GM18517 (cell line): ENCODE measurements around the gene SLC26A8.
A peak's percentile ranks its signal among the peaks of the same experiment; 100 is the strongest.
"Not testable (repeated sequence)": the region's sequence is repeated elsewhere in the genome, so short reads cannot be mapped to it uniquely, and the experiment has no call there.

ENCODE experiments used
- ATAC-seq: cut with Tn5 transposase; IDR thresholded peaks from one replicate; pipeline ENCODE4 v1.9.1; 2021; ENCODE audit warnings: mild to moderate bottlenecking, moderate library complexity; ENCODE audit not compliant: unreplicated experiment

Gene SLC26A8

DNA sequence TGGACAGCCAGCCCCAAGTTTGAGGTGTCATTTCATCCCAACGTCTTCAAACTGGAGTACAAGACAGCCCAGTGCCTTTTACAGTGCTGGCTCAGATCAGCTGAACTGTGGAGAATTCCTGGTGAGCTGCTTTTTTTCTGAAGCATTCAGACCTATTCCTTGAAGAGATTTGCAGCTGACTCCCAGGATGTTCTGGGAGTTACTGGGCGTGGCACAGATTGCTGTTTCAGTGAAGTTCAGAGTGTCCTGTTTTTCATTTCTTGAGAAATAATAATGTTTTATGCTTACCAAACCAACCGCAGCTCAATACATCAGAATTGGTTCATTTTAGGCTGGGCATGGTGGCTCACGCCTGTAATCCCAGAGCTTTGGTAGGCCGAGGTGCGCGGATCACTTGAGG, 70.1 kb downstream of the SLC26A8 start:
- ATAC-seq: no peak

DNA sequence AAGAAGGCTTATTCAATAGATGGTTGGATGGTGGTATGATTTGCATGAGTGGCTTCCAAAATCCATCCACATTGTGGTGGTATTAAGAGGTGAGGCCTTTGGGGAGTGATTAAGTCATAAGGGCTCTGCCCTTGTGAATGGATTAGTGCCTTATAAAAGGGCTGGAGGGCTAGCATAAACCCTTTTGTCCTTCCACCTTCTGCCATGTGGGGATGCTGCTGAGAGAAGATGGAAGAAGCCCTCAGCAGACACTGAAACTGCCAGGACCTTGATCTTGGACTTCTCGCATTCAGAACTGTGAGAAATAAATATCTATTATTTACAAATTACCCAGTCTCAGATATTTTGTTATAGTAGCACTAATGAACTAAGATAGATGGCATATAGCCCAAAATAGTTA, 75.7 kb downstream of the SLC26A8 start:
- ATAC-seq: no peak

DNA sequence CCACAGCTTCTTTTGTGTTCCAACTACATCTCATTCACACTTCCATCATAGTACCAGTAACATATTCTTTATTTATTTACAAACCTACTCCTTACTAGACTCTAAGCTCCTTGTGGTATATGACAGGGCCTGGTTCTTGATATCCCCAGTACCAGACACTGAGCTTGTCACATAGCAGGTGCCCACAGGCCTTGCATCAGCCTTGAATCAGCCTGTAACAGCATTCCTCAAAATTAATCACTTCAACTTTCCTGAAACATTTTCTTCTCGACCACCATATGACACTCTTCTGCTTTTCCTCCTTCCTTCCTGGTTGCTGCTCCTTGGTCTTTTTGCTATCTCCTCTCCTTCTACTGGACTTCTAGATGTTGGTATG, 78.8 kb downstream of the SLC26A8 start:
- ATAC-seq: no peak

DNA sequence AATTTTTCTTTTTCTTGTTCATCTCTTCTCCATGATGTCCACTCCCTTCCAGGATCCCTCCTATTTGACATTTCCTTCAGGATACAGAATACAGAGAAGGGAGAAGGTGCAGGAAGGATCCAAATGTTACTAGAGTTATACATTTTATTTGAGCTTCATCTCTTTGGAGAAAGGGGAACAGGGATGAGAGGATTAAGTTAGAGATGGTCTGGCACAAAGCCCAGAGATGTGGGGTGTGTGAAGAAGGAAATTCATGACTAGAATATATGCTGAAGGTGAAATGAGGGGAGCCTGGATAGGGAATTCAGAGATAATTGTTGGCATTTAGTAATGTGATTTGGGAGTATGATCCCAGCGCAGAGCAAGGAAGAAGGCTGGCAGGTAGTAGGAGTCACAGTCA, 81.1 kb downstream of the SLC26A8 start:
- no peak for ATAC-seq

DNA sequence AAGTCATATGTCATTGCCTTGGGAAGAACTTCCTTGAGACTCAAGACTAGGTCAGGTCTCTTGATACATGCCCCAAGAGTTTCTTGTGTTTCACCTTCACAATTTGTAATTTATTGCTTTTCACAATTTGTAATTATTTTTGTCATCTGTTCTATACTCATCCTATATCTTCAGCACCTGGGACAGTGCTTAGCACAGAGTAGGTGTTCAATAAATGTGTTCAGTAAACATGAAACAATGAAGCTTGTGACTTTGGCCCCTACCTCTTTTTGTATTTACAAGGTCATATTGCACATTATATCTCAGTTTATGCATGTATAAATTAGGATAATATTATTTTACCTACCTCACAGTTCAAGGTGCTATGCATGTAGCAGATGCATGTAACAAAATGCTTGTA, 82.1 kb downstream of the SLC26A8 start:
- ATAC-seq: no peak

DNA sequence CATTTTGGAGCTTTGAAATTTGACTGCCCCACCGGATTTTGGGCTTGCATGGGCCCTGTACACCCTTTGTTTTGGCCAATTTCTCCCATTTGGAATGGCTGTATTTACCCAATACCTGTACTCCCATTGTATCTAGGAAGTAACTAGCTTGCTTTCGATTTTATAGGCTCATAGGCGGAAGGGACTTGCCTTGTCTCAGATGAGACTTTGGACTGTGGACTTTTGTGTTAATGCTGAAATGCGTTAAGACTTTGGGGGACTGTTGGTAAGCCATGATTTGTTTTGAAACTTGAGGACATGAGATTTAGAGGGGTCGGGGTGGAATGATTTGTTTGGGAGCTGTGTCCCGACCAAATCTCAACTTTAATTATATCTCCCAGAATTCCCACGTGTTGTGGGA, 83.3 kb downstream of the SLC26A8 start:
- ATAC-seq: not testable (repeated sequence)

DNA sequence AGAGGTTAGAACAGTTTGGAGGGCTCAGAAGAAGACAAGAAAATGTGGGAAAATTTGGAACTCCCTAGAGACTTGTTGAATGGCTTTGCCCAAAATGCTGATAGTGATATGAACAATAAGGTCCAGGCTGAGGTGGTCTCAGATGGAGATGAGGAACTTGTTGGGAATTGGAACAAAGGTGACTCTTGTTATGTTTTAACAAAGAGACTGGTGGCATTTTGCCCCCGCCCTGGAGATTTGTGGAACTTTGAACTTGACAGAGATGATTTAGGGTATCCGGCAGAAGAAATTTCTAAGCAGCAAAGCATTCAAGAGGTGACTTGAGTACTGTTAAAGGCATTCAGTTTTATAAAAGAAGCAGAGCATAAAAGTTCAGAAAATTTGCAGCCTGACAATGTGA, 84.4 kb downstream of the SLC26A8 start:
- not testable (repeated sequence) for ATAC-seq

DNA sequence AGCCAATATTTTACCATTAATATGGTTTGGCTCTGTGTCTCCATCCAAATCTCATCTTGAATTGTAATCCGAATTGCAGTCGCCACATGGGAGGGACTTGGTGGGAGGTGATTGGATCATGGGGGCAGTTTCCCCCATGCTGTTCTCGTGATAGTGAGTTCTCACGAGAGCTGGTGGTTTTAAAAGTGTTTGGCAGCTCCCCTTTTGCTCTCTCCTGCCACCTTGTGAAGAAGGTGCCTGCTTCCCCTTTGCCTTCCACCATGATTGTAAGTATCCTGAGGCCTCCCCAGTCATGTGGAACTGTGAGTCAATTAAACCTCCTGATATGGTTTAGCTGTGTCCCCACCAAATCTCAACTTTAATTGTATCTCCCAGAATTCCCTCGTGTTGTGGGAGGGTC, 85.2 kb downstream of the SLC26A8 start:
- ATAC-seq: not testable (repeated sequence)

DNA sequence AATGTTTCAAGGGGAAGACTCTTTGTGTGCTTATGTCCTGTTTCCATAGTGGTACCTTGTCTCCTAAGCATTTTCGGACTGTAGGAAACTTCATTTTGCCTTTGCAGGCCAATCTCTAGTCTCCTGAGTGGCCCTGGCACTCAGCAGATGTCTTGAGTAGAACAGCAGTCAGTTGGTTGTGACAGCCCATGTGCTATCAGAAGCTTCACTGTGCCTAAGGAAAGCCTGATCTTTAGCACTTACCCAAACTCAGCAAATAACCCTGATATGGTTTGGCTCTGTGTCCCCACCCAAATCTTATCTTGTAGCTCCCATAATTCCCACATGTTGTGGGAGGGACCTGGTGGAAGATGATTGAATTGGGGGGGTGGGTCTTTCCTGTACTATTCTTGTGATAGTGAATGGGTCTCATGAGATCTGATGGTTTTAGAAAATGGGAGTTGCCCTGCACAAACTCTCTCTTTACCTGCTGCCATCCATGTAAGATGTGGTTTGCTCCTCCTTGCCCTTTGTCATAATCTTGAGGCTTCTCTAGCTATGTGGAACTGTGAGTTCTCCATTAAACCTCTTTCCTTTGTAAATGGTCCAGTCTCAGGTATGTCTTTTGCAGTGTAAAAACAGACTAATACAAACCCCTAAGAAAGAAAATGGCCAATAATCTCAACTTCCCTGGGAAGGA, 87.6 kb downstream of the SLC26A8 start:
- ATAC-seq: no peak

DNA sequence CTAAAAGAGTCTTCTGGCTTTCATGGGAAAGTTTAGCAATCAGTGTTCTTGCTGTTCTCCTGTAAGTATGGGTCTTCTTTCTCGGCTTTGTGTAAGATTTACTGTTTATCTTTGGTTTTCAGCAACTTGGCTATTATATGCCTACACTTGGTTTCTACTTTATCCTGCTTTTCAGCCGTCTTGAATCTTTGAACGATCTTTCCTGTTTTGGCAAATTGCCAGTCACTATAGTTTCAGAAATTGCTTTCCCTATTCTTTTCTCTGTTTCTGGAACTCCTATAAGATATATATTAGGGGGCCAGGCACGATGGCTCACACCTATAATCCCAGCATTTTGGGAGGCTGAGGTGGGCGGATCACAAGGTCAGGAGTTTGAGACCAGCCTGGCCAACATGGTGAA, 89.0 kb downstream of the SLC26A8 start:
- ATAC-seq: no peak

DNA sequence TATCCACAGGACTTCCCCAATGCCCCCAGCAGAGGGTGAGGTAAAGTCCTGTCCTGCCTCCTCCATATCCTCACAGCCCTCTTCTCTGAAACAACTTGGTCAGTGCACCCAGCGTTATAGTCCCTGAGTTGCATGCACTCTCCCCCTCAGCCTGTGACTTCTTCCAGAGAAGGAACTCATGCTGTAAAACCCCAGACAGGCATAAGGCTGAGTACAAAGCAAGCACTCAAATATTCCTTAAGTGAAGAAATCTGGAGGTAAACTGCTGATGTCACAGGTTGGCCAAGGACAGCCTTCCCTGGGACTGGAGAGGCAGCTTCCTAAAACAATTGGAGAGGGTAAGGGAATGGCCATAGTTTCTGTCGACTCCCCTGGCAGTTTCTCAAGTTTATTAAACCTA, 90.6 kb downstream of the SLC26A8 start:
- no peak for ATAC-seq

DNA sequence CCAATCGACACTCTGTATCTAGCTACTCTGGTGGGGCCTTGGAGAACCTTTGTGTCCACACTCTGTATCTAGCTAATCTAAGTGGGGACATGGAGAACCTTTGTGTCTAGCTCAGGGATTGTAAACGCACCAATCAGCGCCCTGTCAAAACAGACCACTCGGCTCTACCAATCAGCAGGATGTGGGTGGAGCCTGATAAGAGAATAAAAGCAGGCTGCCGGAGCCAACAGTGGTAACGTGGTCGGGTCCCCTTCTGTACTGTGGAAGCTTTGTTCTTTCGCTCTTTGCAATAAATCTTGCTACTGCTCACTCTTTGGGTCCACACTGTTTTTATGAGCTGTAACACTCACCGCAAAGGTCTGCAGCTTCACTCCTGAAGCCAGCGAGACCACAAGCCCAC, 92.6 kb downstream of the SLC26A8 start:
- not testable (repeated sequence) for ATAC-seq

DNA sequence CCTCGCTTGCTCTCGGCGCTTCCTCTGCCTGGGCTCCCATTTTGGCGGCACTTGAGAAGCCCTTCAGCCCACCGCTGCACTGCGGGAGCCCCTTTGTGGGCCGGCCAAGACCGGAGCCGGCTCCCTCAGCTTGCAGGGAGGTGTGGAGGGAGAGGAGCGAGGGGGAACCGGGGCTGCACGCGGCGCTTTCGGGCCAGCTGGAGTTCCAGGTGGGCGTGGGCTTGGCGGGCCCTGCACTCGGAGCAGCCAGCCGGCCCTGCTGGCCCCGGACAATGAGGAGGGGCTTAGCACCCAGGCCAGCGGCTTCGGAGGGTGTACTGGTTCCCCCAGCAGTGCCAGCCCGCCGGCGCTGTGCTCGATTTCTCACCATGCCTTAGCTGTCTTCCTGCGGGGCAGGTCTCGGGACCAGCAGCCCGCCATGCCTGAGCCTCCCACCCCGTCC, 93.3 kb downstream of the SLC26A8 start:
- ATAC-seq: no peak

DNA sequence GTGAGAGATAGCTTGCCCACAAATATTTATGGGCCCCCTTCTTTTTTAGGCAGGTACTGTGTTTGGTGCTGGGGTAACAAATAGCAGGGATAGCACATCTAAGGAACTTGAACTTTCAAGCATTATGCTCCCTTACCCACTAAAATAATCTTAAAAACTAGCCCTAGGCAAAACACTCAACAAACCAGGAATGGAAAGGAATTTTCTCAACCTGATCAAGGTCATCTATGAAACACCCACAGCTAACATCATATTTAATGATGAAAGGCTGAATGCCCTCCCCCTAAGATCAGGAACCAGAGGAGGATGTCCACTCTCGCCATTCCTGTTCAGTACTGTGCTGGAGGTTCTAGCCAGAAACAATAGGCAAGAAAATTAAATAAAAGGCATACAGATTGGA, 94.8 kb downstream of the SLC26A8 start:
- ATAC-seq: no peak

DNA sequence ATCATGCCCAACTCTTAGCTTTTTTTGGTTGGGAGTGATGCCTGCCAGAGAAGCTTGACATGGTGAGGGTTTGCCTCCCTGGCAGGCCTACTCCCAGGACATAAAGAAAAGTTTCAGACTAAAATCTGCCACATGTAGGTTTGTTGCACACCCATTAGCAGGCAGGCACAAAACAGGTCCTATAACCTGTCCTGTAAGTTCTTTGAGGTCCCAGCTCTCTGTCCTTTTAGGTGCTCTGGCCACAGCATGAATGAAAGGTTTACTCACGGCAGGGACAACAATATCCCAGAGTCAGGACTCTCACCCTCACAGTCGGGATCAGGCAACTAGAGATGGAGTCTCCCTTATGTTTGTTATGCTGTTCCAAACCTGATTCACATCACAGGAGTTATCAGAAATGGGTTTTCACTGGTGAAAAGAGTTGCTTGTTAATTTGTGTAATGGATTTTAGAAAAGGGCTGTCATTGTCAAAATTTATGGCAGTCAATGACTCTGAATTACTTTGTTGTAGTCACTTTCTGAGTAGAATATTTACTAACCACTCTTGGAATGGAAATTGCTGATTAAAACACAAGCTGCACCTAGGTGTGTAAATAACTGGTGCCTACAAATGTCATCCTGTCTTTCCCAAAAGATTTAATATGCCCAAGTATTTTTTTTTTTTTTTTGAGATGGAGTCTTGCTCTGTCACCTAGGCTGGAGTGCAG, 97.8 kb downstream of the SLC26A8 start:
- ATAC-seq: no peak

DNA sequence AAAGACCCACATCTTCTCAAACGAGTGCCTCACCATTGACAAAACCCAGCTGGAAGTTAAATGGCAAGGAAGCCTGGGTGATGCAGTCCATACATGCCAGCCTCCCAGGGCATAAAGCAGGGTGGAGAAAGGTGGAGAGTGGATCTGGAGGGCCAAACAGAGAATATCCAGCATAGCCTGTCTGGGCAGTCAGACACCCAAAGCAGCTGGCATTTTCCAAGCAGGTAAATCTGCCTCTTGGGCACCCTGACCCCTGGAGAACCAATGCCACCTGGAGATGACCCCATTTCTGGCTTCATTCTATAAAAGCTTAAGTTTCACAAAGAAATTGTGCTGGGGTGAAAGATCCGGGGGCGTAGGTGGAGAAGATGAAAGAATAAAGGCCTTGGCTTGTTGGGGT, 98.5 kb downstream of the SLC26A8 start:
- no peak for ATAC-seq

DNA sequence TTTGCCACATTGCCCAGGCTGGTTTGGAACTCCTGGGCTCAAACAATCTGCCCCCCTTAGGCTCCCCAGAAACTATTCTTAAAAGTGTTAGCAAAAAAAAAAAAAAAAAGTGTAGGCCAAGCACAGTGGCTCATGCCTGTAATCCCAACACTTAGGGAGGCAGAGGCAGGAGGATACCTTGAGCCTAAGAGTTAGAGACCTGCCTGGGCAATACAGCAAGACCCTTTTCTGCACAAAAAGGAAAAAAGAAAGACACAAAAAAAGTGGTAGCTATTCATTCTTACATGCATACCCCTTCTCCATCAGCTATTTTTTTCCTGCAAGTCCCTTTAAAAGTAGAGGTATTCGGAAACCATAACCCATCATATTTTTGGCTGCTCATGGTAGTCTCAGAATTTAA, 100.3 kb downstream of the SLC26A8 start:
- ATAC-seq: no peak

DNA sequence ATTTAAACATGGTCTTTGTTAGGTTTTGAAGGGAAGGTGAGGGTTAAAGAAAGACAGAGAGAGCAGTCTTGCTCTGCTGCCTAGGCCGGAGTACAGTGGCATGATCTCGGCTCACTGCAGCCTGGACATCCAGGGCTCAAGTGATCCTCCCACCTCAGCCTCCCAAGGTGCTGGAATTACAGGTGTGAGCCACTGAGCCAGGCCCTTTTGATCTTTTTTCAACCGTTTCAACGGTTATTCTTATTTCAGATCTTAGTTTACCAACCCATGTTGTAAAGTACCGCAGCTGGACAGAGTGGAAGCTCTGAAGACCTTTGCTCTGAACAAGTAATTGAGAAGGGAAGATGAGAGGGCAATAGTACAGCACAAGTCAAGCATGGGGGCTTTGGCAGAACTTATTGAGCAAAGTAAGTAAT, 102.3 kb downstream of the SLC26A8 start:
- no peak for ATAC-seq

DNA sequence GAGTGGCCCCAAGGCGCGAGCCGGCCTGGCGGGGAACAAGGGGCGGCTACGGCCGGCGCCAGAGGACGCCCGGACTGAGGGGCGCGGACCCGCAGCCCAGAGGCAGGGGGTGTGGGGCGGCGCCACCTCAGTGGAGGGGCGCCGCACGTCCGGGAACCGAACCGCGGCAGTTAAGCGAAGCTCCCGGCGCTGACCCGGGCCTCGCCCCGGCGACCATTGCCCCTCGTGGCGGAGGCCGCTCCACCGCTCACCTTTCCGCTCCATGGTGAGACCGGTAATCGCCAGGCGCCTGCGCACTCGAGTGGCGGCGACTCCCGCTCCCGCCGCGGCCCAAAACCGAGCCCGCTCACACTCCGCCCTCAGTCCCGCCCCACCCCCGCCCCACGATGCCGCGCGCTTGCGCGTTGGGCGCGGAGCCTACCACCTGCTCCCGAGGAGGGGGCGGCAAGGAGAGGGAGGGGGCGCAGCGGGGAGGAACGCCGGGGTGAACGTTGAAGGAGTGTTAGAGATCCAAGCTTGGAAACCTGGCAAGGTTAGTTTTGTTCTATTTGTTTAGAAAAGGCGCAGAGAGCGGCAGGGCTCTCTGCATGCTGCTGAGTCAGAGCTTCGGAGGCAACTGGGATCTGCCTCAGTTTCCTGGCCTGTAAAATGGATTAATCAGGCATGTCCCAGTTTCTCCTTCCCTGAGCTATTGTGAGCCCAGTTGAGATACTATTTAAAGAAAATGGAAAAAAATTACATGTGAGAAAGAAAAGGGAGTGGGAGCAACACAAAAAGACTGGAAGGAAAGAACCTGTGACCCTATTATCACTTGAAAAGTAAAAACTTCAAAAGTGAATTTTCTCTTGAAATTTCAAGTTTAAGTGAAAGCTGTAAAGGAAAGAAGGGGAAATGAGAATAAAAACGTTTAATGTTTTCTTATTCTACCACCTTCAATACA, 103.4 kb downstream of the SLC26A8 start, which contains the start of gene SRPK1:
SRPK1 (minus strand) TSS at position 306 of the 940 bp plus-strand sequence; CDS start at position 264, 42 bp downstream.
- peak; percentile 71 for ATAC-seq

DNA sequence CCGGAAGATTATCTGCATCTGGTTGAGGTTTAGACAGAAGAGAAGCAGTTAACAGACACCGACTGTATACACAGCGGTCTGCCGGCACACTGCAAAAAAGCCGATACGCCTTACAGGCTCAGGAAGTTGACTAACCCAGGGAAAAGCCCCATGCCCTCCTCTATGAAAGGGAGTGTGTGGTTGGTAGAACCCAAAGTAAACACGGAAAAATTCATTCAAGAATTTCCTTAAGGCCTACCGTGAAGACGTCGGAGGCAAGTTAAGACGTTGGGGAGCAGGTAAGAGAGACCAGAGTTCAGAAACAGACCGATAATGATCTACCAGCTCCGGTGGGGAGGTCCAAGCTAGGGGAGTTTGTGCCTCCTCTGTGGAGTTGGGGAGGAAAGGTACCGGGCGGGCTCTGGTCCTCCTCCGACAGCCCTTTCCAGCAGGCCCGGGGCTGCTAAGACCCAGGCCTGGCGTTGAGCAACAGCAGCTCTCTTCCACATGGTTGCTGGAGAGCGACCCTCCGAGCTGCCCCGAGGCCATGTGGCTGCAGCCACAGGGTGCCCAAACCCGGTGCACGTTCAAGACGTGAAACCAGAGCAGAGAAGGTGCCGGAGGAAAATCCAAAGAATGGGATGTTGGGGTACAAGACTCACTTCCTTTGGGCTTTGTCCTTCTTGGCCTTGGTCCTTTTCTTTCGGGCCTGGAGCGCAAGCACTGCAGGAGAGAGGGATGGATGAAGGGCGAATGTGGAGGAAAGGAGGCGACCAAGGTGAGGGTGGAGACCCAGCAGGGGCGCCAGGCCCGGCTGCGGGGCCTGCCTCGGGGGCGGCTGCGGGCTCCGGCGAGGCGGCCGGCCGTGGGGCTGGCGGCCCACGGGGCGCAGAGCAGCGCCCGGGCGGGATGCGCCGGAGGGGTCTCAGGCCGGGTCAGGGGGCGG, 104.4 kb downstream of the SLC26A8 start:
- peak; percentile 35 for ATAC-seq
